22Rv1 (cell line): Measurements from ENCODE around the gene GALK2.

Experiments used
- CTCF ChIP-seq: fragments of 450-650 bp; IDR thresholded peaks from 2 replicates; pipeline ENCODE4 v1.5.1; 2017; ENCODE audit warnings: mild to moderate bottlenecking
- ZFX ChIP-seq: fragments of 450-650 bp; IDR thresholded peaks from 2 replicates; pipeline ENCODE4 v1.6.1; 2017; ENCODE audit warnings: antibody characterized with exemption, borderline replicate concordance

DNA sequence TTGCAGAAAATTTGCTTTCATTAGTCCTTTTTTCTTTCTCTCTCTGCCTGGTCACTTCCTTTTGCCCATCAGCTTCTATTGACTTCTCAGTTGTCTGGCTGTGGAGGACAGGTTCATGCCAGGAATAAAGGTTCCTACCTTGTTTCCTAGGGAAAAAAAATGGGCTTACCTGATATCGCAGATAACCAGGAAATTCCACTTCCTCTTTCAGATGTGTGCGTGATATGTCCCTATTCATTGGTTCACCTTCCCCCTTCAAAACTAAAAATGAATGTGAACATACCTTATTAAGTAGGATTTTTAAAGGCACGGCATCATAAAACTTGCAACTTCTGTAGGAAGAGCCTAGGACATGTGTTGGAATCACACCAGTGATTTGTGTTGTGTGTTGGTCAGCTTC is 133.0 kb downstream of the GALK2 start:
- TF ChIP-seq CTCF (no peak), ZFX (no peak)
